Measurements from ENCODE around the gene LMO7.
A peak's percentile ranks its signal among the peaks of the same experiment; 100 is the strongest.

Gene LMO7

GRCh38 chr13:75635828-75636435, at the start of gene LMO7:
Gene LMO7 (plus strand): TSS chr13:75636330. CDS start chr13:75636658, 328 bp downstream.
- DNase-seq (ENCODE audit: low read depth in 2 of 2): peak in 1 of 2 donors; percentile 8

- no peak for DNase-seq (ENCODE audit: low read depth in 2 of 2)
These were observed 48.5 kb upstream of the LMO7 start for GRCh38 chr13:75587679-75588078.

- no peak for DNase-seq (ENCODE audit: low read depth in 2 of 2)
These were observed 39.4 kb upstream of the LMO7 start for GRCh38 chr13:75596657-75597182.

GRCh38 chr13:75600371-75600770, 35.8 kb upstream of the LMO7 start:
- DNase-seq (ENCODE audit: low read depth in 2 of 2): no peak

GRCh38 chr13:75603038-75603437, 33.1 kb upstream of the LMO7 start:
- no peak for DNase-seq (ENCODE audit: low read depth in 2 of 2)

GRCh38 chr13:75607447-75607846, 28.7 kb upstream of the LMO7 start:
- DNase-seq (ENCODE audit: low read depth in 2 of 2): no peak

GRCh38 chr13:75610466-75610865, 25.7 kb upstream of the LMO7 start:
- no peak for DNase-seq (ENCODE audit: low read depth in 2 of 2)

GRCh38 chr13:75612354-75612753, 23.8 kb upstream of the LMO7 start:
- no peak for DNase-seq (ENCODE audit: low read depth in 2 of 2)

GRCh38 chr13:75617230-75617629, 18.9 kb upstream of the LMO7 start:
- no peak for DNase-seq (ENCODE audit: low read depth in 2 of 2)

- no peak for DNase-seq (ENCODE audit: low read depth in 2 of 2)
These were observed 17.8 kb upstream of the LMO7 start for GRCh38 chr13:75618308-75618707.

GRCh38 chr13:75620020-75620419, 16.1 kb upstream of the LMO7 start:
- no peak for DNase-seq (ENCODE audit: low read depth in 2 of 2)

GRCh38 chr13:75621147-75621546, 15.0 kb upstream of the LMO7 start:
- no peak for DNase-seq (ENCODE audit: low read depth in 2 of 2)

GRCh38 chr13:75628801-75629200, 7.3 kb upstream of the LMO7 start:
- no peak for DNase-seq (ENCODE audit: low read depth in 2 of 2)

GRCh38 chr13:75633285-75633684, 2.8 kb upstream of the LMO7 start:
- DNase-seq (ENCODE audit: low read depth in 2 of 2): no peak

- DNase-seq (ENCODE audit: low read depth in 2 of 2): no peak
These were observed 866 bp upstream of the LMO7 start for GRCh38 chr13:75635101-75635827.

GRCh38 chr13:75636436-75637180, 478 bp downstream of the LMO7 start:
- DNase-seq (ENCODE audit: low read depth in 2 of 2): peak in 1 of 2 donors; percentile 4

- no peak for DNase-seq (ENCODE audit: low read depth in 2 of 2)
These were observed 1.1 kb downstream of the LMO7 start for GRCh38 chr13:75637181-75637750.

- no peak for DNase-seq (ENCODE audit: low read depth in 2 of 2)
These were observed 3.3 kb downstream of the LMO7 start for GRCh38 chr13:75639454-75639853.

GRCh38 chr13:75641026-75641425, 4.9 kb downstream of the LMO7 start:
- DNase-seq (ENCODE audit: low read depth in 2 of 2): no peak

- no peak for DNase-seq (ENCODE audit: low read depth in 2 of 2)
These were observed 7.1 kb downstream of the LMO7 start for GRCh38 chr13:75643182-75643581.

GRCh38 chr13:75643693-75644092, 7.6 kb downstream of the LMO7 start:
- DNase-seq (ENCODE audit: low read depth in 2 of 2): no peak

GRCh38 chr13:75645141-75645540, 9.0 kb downstream of the LMO7 start:
- no peak for DNase-seq (ENCODE audit: low read depth in 2 of 2)
